Measurements from ENCODE around the gene PNPLA3. TPM values are rescaled to one million over a fixed set of nuclear protein-coding genes. Genes with fewer than 3 reads are reported as not detected.

The PNPLA3 gene
- total and polyA plus RNA-seq, 9 of the 15 experiments (the other 6 are each of a cell fraction or from before 2014, with no cell fraction given): 0.20 to 0.48 (median 0.38) TPM; not detected in 6

- no peak for TF ChIP-seq CEBPG (CRISPR knock-in tag; IDR thresholded peaks at IDR 0.05)
- TF ChIP-seq CEBPG (tag; conservative IDR thresholded peaks at IDR 0.05 in 1 of 2, IDR thresholded peaks at IDR 0.05 in 1 of 2): no peak
- no peak for TF ChIP-seq ZHX1 (conservative IDR thresholded peaks at IDR 0.05; ENCODE audit: low read length)
- peak; percentile 91 for TF ChIP-seq PHF8 (IDR thresholded peaks at IDR 0.05; ENCODE audit: borderline replicate concordance, low read length)
- TF ChIP-seq STAT6 (CRISPR knock-in tag; IDR thresholded peaks at IDR 0.05): no peak
- TF ChIP-seq CBX5 (IDR thresholded peaks at IDR 0.05; ENCODE audit: borderline replicate concordance, low read depth): no peak
- TF ChIP-seq ZNF512 (tag; IDR thresholded peaks at IDR 0.05): no peak
- no peak for TF ChIP-seq RCOR1 (IDR thresholded peaks at IDR 0.05; ENCODE audit: borderline replicate concordance in 1 of 2, low read depth in 2 of 2, low read length in 2 of 2)
- no peak for TF ChIP-seq ZC3H11A (IDR thresholded peaks at IDR 0.05; ENCODE audit: low read depth, low read length)
- TF ChIP-seq ZNF175 (CRISPR knock-in tag; IDR thresholded peaks at IDR 0.05; ENCODE audit: low read depth): no peak
- TF ChIP-seq NFE2 (IDR thresholded peaks at IDR 0.05; ENCODE audit: low read depth): no peak
- TF ChIP-seq BMI1 (IDR thresholded peaks at IDR 0.05; ENCODE audit: low read length): no peak
- TF ChIP-seq SIRT6 (IDR thresholded peaks at IDR 0.05; ENCODE audit: low read depth, low read length): no peak
- TF ChIP-seq ZNF699 (CRISPR knock-in tag; IDR thresholded peaks at IDR 0.05; ENCODE audit: insufficient replicate concordance): no peak
- TF ChIP-seq ZNF561 (CRISPR knock-in tag; conservative IDR thresholded peaks at IDR 0.05): no peak
- no peak for TF ChIP-seq ZNF232 (CRISPR knock-in tag; IDR thresholded peaks at IDR 0.05)
- TF ChIP-seq PHTF2 (CRISPR knock-in tag; IDR thresholded peaks at IDR 0.05): no peak
- TF ChIP-seq ZNF316 (IDR thresholded peaks at IDR 0.05): no peak
- no peak for TF ChIP-seq PCBP2 (IDR thresholded peaks at IDR 0.05; ENCODE audit: low read depth, low read length, poor library complexity, severe bottlenecking)
- no peak for TF ChIP-seq SMARCC2 (IDR thresholded peaks at IDR 0.05; ENCODE audit: low read depth)
These were observed 31.7 kb downstream of the PNPLA3 start, which contains the start of gene SAMM50 (continued) for GRCh38 chr22:43955040-43955882.

All from K562 (cell line).